Bronchial epithelial cell (primary cell): ENCODE data around the gene DOK7. TPM values are rescaled to one million over a fixed set of nuclear protein-coding genes. Genes with fewer than 3 reads are reported as not detected.
A peak's percentile ranks its signal among the peaks of the same experiment; 100 is the strongest.
"Not testable (repeated sequence)": the region's sequence is repeated elsewhere in the genome, so short reads cannot be mapped to it uniquely, and the experiment has no call there.

Experiments
- DNase-seq: peaks from one replicate; pipeline ENCODE4 v3.0.0-alpha.2; 2010; ENCODE audit warnings: low read depth
- FAIRE-seq: peaks from 2 replicates; lab custom pipeline; 2011; peaks lifted over from hg19 to GRCh38; lab: Jason Lieb, UNC
- H3K27me3 ChIP-seq: 2 replicates; pipeline ENCODE4 v1.5.1; 2011; ENCODE audit warnings: low read length; ENCODE audit not compliant: control insufficient read depth, insufficient read depth
- H3K36me3 ChIP-seq: 2 replicates; pipeline ENCODE4 v1.5.1; 2011; ENCODE audit warnings: low read length; ENCODE audit not compliant: control insufficient read depth, insufficient read depth
- H3K4me3 ChIP-seq: 2 replicates; pipeline ENCODE4 v1.5.1; 2011; ENCODE audit warnings: mild to moderate bottlenecking, low read depth, low read length, control low read depth
- total RNA-seq: library from RNA; depleted of rRNA; stranded (reverse); fragments of >200 nt; gene quantifications from 2 replicates; pipeline ENCODE4 v1.2.1, GENCODE V29; 2014
- TF ChIP-seq, protein P1 (sequence below): IDR thresholded peaks from 2 replicates; pipeline ENCODE4 v1.5.1; 2011; ENCODE audit warnings: mild to moderate bottlenecking, moderate library complexity, low read length, control low read depth, inconsistent platforms; ENCODE audit not compliant: insufficient read depth, severe bottlenecking

The DOK7 gene
- total RNA-seq, 1 donor from 2014 or later, result 4.2 TPM

GRCh38 chr4:3531318-3531878 is 68.3 kb downstream of the DOK7 start:
- H3K27me3 ChIP-seq, result no peaks in the 10 kb centered on the region
- FAIRE-seq (no peak), DNase-seq (peak; percentile 57)
- peaks cover 23% of the 10 kb centered on the region for H3K36me3 ChIP-seq
- peak overlapping the region; percentile 91 for H3K4me3 ChIP-seq
- TF ChIP-seq, protein P1, sequence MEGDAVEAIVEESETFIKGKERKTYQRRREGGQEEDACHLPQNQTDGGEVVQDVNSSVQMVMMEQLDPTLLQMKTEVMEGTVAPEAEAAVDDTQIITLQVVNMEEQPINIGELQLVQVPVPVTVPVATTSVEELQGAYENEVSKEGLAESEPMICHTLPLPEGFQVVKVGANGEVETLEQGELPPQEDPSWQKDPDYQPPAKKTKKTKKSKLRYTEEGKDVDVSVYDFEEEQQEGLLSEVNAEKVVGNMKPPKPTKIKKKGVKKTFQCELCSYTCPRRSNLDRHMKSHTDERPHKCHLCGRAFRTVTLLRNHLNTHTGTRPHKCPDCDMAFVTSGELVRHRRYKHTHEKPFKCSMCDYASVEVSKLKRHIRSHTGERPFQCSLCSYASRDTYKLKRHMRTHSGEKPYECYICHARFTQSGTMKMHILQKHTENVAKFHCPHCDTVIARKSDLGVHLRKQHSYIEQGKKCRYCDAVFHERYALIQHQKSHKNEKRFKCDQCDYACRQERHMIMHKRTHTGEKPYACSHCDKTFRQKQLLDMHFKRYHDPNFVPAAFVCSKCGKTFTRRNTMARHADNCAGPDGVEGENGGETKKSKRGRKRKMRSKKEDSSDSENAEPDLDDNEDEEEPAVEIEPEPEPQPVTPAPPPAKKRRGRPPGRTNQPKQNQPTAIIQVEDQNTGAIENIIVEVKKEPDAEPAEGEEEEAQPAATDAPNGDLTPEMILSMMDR, result no peak

GRCh38 chr4:3531879-3532750 is 69.0 kb downstream of the DOK7 start, which contains the start of gene LRPAP1:
TSS of gene LRPAP1 (minus strand) at chr4:3532422. CDS start at chr4:3532412, 10 bp downstream.
- Histone ChIP-seq H3K27me3 (no peaks in the 10 kb centered on the region), H3K36me3 (peaks cover 22% of the 10 kb centered on the region), H3K4me3 (peak within 1 kb of the TSS; percentile 91)
- FAIRE-seq (no peak), DNase-seq (peak; percentile 69)
- TF ChIP-seq, protein P1, result no peak

DNA sequence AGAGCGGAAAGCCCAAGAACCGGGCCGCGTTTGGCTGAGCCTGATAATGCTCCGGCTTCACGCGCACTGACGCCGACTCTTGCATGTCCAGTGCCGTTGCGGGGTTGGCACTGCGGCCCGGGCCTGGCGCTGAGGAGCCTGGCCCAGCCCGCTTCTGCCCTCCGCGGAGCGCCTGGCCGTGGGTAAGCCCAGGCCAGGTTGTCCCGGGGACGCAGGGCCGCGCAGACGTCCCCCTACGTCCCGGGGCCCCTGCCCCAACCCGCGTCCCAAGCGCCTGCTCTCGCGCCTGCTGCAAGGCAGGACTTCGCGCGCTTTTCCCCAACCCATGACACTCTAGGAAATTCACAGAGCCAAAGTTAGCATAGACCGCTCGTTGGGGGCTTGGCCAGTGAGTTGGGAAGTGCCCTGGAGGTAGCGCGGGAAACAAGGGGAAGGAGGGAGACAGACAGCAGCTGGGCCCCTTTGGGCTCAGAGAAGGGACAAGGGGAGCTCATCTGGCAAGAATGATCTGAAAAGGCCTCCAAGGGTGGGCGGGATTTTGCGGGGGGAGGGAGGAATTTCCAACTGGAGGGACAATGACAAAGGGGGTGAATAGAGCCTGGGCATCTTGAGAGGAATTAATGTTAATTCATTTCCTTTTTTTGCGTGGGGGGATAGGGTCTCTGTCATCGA is 69.8 kb downstream of the DOK7 start:
- H3K36me3 ChIP-seq, result peaks cover 15% of the 10 kb centered on the region
- TF ChIP-seq, protein P1, result no peak
- FAIRE-seq, result no peak
- peak overlapping the region; percentile 91 for H3K4me3 ChIP-seq
- no peaks in the 10 kb centered on the region for H3K27me3 ChIP-seq
- no peak for DNase-seq

GRCh38 chr4:3533423-3533820 is 70.3 kb downstream of the DOK7 start:
- Histone ChIP-seq H3K36me3 (peaks cover 11% of the 10 kb centered on the region), H3K4me3 (no peak overlapping the region), H3K27me3 (no peaks in the 10 kb centered on the region)
- DNase-seq (no peak), FAIRE-seq (no peak)
- TF ChIP-seq, protein P1, result no peak

GRCh38 chr4:3535812-3536211 is 72.7 kb downstream of the DOK7 start:
- H3K27me3 ChIP-seq, H3K36me3 ChIP-seq, FAIRE-seq, DNase-seq, H3K4me3 ChIP-seq: not testable (repeated sequence)

DNA sequence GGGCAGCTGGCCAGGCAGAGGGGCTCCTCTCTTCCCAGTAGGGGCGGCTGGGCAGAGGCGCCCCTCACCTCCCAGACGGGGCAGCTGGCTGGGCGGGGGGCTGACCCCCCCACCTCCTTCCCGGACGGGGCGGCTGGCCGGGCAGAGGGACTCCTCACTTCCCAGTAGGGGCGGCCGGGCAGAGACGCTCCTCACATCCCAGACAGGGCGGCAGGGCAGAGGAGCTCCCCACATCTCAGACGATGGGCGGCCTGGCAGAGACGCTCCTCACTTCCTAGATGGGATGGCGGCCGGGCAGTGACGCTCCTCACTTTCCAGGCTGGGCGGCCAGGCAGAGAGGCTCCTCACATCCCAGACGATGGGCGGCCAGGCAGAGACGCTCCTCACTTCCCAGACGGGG is 75.8 kb downstream of the DOK7 start:
- not testable (repeated sequence) for DNase-seq, H3K4me3 ChIP-seq, H3K36me3 ChIP-seq, H3K27me3 ChIP-seq, FAIRE-seq

DNA sequence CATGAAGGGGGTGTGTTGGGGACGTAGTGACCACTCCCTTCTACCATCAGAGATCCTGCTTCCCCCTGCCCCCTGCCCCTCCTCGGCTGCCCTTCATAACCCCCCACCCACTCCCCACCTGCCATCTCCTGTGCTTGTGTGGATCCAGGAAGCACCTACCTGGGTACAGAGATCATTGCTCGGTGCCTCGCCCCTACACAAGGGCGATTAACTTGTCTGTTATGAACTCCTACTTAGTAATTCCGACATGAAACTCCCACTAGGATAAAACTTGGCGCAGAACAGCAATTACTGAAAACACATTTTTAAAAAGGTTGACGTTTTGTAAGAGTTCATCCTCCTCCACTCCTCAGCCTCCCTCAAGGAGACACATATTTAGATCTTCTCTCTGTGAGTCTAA is 80.3 kb downstream of the DOK7 start:
- not testable (repeated sequence) for DNase-seq, H3K27me3 ChIP-seq, H3K36me3 ChIP-seq, FAIRE-seq, H3K4me3 ChIP-seq
